ENCODE results near the gene FYTTD1.

FYTTD1 gene, protein sequence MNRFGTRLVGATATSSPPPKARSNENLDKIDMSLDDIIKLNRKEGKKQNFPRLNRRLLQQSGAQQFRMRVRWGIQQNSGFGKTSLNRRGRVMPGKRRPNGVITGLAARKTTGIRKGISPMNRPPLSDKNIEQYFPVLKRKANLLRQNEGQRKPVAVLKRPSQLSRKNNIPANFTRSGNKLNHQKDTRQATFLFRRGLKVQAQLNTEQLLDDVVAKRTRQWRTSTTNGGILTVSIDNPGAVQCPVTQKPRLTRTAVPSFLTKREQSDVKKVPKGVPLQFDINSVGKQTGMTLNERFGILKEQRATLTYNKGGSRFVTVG

DNA sequence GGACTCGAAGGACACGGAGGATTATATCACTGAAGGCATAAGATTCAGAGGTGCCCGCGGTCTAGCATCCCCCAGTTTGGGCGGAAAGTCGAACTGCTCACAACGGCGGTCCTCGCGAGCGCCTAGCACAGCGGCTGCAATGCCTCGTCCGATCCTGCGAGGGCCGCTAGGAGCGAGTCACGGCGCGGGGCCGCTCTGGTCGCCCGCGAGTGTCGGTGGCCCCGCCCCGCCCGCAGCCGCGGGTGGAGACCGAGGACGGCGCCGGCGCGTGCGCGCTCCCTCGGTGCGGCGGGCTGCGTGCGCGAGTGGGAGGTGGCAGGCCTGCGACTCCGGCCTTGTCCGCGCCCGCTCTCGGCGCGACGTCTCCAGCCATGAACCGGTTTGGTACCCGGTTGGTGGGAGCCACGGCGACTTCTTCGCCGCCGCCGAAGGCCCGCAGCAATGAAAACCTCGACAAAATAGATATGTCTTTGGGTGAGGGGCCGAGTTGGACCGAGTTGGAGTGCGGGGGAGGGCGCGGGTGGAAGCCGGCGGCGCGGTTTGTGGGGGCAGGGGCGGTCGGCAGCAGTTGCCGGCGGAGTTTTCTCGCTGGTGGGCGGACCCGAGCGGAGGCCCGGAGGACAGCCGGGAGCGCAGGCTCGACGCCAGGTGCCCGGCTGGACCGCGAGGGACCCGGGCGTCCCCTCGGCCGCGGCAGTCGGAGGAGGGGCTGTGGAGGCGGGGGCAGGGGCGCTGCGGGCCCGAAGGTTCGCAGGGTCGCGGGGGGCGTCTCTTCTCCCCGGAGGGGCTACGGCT is at the start of gene FYTTD1:
TSS of gene FYTTD1 (plus strand) at position 283 of the 795 bp plus-strand sequence. CDS start at position 372, 89 bp downstream.
- no peaks in the 10 kb centered on the region for H3K9me2 ChIP-seq (replicated peaks; ENCODE audit: control insufficient read depth, low read length)
- peak within 1 kb of the TSS; percentile 82 for H3K4me2 ChIP-seq (ENCODE audit: low read length)
- no peaks in the 10 kb centered on the region for H3K9me3 ChIP-seq (ENCODE audit: control insufficient read depth, insufficient read depth, low read length)
- H3K4me3 ChIP-seq (ENCODE audit: low read length), result peak within 1 kb of the TSS; percentile 86
- H3K4me1 ChIP-seq (ENCODE audit: control insufficient read depth, low read length), result peaks cover 54% of the 10 kb centered on the region
- H3K36me3 ChIP-seq (ENCODE audit: control insufficient read depth, low read length), result peaks cover 14% of the 10 kb centered on the region
- no peaks in the 10 kb centered on the region for H3K27me3 ChIP-seq (ENCODE audit: control insufficient read depth, low read length)
- peak within 1 kb of the TSS; percentile 74 for H3K27ac ChIP-seq (ENCODE audit: low read depth, low read length)
- peaks cover 50% of the 10 kb centered on the region for H3K79me2 ChIP-seq (ENCODE audit: control insufficient read depth, low read length)
- TF ChIP-seq, protein P1, sequence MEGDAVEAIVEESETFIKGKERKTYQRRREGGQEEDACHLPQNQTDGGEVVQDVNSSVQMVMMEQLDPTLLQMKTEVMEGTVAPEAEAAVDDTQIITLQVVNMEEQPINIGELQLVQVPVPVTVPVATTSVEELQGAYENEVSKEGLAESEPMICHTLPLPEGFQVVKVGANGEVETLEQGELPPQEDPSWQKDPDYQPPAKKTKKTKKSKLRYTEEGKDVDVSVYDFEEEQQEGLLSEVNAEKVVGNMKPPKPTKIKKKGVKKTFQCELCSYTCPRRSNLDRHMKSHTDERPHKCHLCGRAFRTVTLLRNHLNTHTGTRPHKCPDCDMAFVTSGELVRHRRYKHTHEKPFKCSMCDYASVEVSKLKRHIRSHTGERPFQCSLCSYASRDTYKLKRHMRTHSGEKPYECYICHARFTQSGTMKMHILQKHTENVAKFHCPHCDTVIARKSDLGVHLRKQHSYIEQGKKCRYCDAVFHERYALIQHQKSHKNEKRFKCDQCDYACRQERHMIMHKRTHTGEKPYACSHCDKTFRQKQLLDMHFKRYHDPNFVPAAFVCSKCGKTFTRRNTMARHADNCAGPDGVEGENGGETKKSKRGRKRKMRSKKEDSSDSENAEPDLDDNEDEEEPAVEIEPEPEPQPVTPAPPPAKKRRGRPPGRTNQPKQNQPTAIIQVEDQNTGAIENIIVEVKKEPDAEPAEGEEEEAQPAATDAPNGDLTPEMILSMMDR (IDR thresholded peaks at IDR 0.05; ENCODE audit: low read depth, low read length, poor library complexity, severe bottlenecking), result peak; percentile 61
- TF ChIP-seq EZH2phosphoT487 (IDR thresholded peaks at IDR 0.05; ENCODE audit: borderline replicate concordance, low read length), result no peak
- H4K20me1 ChIP-seq (ENCODE audit: control insufficient read depth, insufficient read depth, low read depth, low read length), result peaks cover 12% of the 10 kb centered on the region
- peaks cover 17% of the 10 kb centered on the region for H3F3A ChIP-seq (ENCODE audit: control insufficient read depth, insufficient read depth)

DNA sequence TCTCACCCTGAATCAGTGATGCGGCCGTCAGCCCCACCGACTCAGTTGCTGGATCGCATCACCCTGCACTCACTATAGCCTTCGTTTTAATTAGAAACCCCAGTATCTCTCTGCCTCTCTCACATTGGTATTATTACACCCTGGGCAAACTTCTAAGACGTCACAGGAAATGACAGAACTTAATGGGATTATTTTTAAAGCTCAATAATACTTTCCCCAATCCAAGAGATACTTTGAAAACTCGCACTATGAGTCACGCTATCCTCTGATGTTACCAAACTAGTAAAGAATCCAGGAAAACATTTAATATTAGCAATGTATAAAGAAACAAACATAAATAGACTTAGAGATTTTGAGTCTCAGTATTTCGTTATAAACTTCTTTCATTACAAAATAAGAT is 49.6 kb upstream of the FYTTD1 start:
- H3K9me2 ChIP-seq (replicated peaks; ENCODE audit: control insufficient read depth, low read length), result no peaks in the 10 kb centered on the region
- no peak overlapping the region for H3K4me2 ChIP-seq (ENCODE audit: low read length)
- no peak overlapping the region for H3K4me3 ChIP-seq (ENCODE audit: low read length)
- H3K9me3 ChIP-seq (ENCODE audit: control insufficient read depth, insufficient read depth, low read length), result no peaks in the 10 kb centered on the region
- H3K36me3 ChIP-seq (ENCODE audit: control insufficient read depth, low read length), result peaks cover 88% of the 10 kb centered on the region
- no peaks in the 10 kb centered on the region for H4K20me1 ChIP-seq (ENCODE audit: control insufficient read depth, insufficient read depth, low read depth, low read length)
- no peaks in the 10 kb centered on the region for H3K79me2 ChIP-seq (ENCODE audit: control insufficient read depth, low read length)
- H3K27ac ChIP-seq (ENCODE audit: low read depth, low read length), result no peak overlapping the region
- no peak for TF ChIP-seq EZH2phosphoT487 (IDR thresholded peaks at IDR 0.05; ENCODE audit: borderline replicate concordance, low read length)
- no peaks in the 10 kb centered on the region for H3K4me1 ChIP-seq (ENCODE audit: control insufficient read depth, low read length)
- H3F3A ChIP-seq (ENCODE audit: control insufficient read depth, insufficient read depth), result no peaks in the 10 kb centered on the region
- H3K27me3 ChIP-seq (ENCODE audit: control insufficient read depth, low read length), result no peaks in the 10 kb centered on the region

DNA sequence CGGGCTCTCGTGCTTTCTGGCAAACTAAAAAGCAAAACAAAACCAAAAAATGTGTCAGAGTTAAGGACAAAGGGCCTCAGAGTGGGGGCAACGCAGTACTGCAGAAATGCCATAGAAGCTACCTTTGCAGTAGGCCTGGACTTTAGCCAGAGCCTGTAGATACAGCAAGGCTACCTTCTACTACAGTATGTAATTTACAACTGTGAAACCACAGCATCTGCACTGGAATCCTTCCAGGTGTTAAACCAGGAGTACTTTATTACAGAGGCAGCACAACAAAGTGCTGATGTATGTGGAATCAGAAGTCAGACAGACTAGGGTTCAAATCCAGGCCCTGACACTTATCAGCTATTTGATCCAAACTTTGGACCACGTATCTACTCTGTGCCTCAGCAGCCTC is 47.8 kb upstream of the FYTTD1 start:
- TF ChIP-seq, protein P1 (IDR thresholded peaks at IDR 0.05; ENCODE audit: low read depth, low read length, poor library complexity, severe bottlenecking), result no peak
- TF ChIP-seq EZH2phosphoT487 (IDR thresholded peaks at IDR 0.05; ENCODE audit: borderline replicate concordance, low read length), result no peak
- no peak overlapping the region for H3K4me3 ChIP-seq (ENCODE audit: low read length)
- H3K9me2 ChIP-seq (replicated peaks; ENCODE audit: control insufficient read depth, low read length), result no peaks in the 10 kb centered on the region
- peaks cover 83% of the 10 kb centered on the region for H3K36me3 ChIP-seq (ENCODE audit: control insufficient read depth, low read length)
- H3F3A ChIP-seq (ENCODE audit: control insufficient read depth, insufficient read depth), result no peaks in the 10 kb centered on the region
- H3K27ac ChIP-seq (ENCODE audit: low read depth, low read length), result no peak overlapping the region
- no peaks in the 10 kb centered on the region for H4K20me1 ChIP-seq (ENCODE audit: control insufficient read depth, insufficient read depth, low read depth, low read length)
- H3K4me1 ChIP-seq (ENCODE audit: control insufficient read depth, low read length), result no peaks in the 10 kb centered on the region
- H3K27me3 ChIP-seq (ENCODE audit: control insufficient read depth, low read length), result no peaks in the 10 kb centered on the region
- H3K79me2 ChIP-seq (ENCODE audit: control insufficient read depth, low read length), result peaks cover 10% of the 10 kb centered on the region; the same call in 1 of the 2 replicates
- H3K4me2 ChIP-seq (ENCODE audit: low read length), result no peak overlapping the region
- no peaks in the 10 kb centered on the region for H3K9me3 ChIP-seq (ENCODE audit: control insufficient read depth, insufficient read depth, low read length)
